IMR-90 (cell line): ENCODE results near the gene CT47C1. TPM values are rescaled to one million over a fixed set of nuclear protein-coding genes. Genes with fewer than 3 reads are reported as not detected.

Experiments used
- ATAC-seq: fragments of 200-7000 bp; cut with Tn5 transposase; 2 replicates; pipeline ENCODE4 v1.9.1; 2020; ENCODE audit warnings: low read depth, mild to moderate bottlenecking, moderate library complexity
- BruUV-seq: library from RNA; stranded (reverse); fragments of 400-500 nt; replicated peaks from 2 replicates; lab custom pipeline; 2021; lab: Mats Ljungman, UMichigan
- CTCF ChIA-PET: fragments of 300-600 bp; formaldehyde crosslinking; extraction: SDS; loops from one replicate; lab custom pipeline; 2021; ENCODE audit warnings: antibody characterized with exemption; lab: Yijun Ruan, JAX
- POLR2A ChIA-PET: fragments of 300-600 bp; sonication (Branson Sonifier 250); formaldehyde crosslinking; loops from one replicate; lab custom pipeline; 2022; ENCODE audit warnings: antibody characterized with exemption; ENCODE audit not compliant: unreplicated experiment; lab: Charles Lee
- DNase-seq: peaks from one replicate; pipeline ENCODE4 v3.0.0; 2013
- H2AFZ ChIP-seq: replicated peaks from 2 replicates; pipeline ENCODE3; 2013; ENCODE audit warnings: low read length, mild to moderate bottlenecking; ENCODE audit not compliant: poor library complexity
- H2AK5ac ChIP-seq: 2 replicates; pipeline ENCODE4 v1.6.1; 2013; ENCODE audit warnings: low read depth, low read length, inconsistent platforms
- H2AK9ac ChIP-seq: replicated peaks from 2 replicates; pipeline ENCODE3; 2013; ENCODE audit warnings: mild to moderate bottlenecking, low read depth, low read length, moderate library complexity; ENCODE audit not compliant: poor library complexity
- H2BK120ac ChIP-seq: 2 replicates; pipeline ENCODE4 v1.6.1; 2013; ENCODE audit warnings: low read depth, low read length, inconsistent platforms
- H2BK15ac ChIP-seq: 3 replicates; pipeline ENCODE4 v1.6.1; 2013; ENCODE audit warnings: low read depth, low read length, inconsistent platforms
- H2BK20ac ChIP-seq: 2 replicates; pipeline ENCODE4 v1.6.1; 2013; ENCODE audit warnings: low read depth, mild to moderate bottlenecking, inconsistent platforms, low read length, moderate library complexity
- H2BK5ac ChIP-seq: 2 replicates; pipeline ENCODE4 v1.6.1; 2013; ENCODE audit warnings: mild to moderate bottlenecking, low read depth, low read length, inconsistent platforms; ENCODE audit not compliant: poor library complexity, severe bottlenecking
- H3K14ac ChIP-seq: replicated peaks from 2 replicates; pipeline ENCODE4 v1.6.1; 2013; ENCODE audit warnings: low read depth, low read length, inconsistent platforms
- H3K18ac ChIP-seq: 2 replicates; pipeline ENCODE4 v1.6.1; 2013; ENCODE audit warnings: low read depth, low read length, control low read depth
- H3K23ac ChIP-seq: 2 replicates; pipeline ENCODE4 v1.6.1; 2013; ENCODE audit warnings: low read depth, low read length, inconsistent platforms
- H3K27ac ChIP-seq: 2 replicates; pipeline ENCODE4 v1.5.1; 2013; ENCODE audit warnings: mild to moderate bottlenecking, control low read depth, low read length; ENCODE audit not compliant: insufficient read depth
- H3K27me3 ChIP-seq: 2 replicates; pipeline ENCODE4 v1.6.1; 2013; ENCODE audit warnings: low read length; ENCODE audit not compliant: control insufficient read depth, insufficient read depth
- H3K36me3 ChIP-seq: 2 replicates; pipeline ENCODE4 v1.6.1; 2013; ENCODE audit warnings: low read length, mixed read lengths; ENCODE audit not compliant: control insufficient read depth, insufficient read depth
- H3K4ac ChIP-seq: 2 replicates; pipeline ENCODE4 v1.6.1; 2013; ENCODE audit warnings: low read depth, low read length, inconsistent platforms
- H3K4me1 ChIP-seq: 2 replicates; pipeline ENCODE4 v1.6.1; 2013; ENCODE audit warnings: low read length, mixed read lengths; ENCODE audit not compliant: control insufficient read depth, insufficient read depth
- H3K4me2 ChIP-seq: 2 replicates; pipeline ENCODE4 v1.6.1; 2013; ENCODE audit warnings: low read depth, mild to moderate bottlenecking, control low read depth, low read length, moderate library complexity
- H3K4me3 ChIP-seq: 2 replicates; pipeline ENCODE4 v1.5.1; 2013; ENCODE audit warnings: low read depth, mild to moderate bottlenecking, control low read depth, low read length, moderate library complexity; ENCODE audit not compliant: insufficient read depth
- H3K56ac ChIP-seq: 2 replicates; pipeline ENCODE4 v1.6.1; 2013; ENCODE audit warnings: low read length, inconsistent platforms; ENCODE audit not compliant: insufficient read depth; ENCODE audit errors: extremely low read depth
- H3K79me1 ChIP-seq, 2 experiments: 2 replicates each; pipeline ENCODE4 v1.6.1; 2013; ENCODE audit warnings: low read length in 2 of 2, inconsistent platforms in 1 of 2, low read depth in 1 of 2
- H3K9ac ChIP-seq: 2 replicates; pipeline ENCODE4 v1.6.1; 2013; ENCODE audit warnings: low read depth, low read length, control low read depth
- H3K9me1 ChIP-seq: 2 replicates; pipeline ENCODE4 v1.6.1; 2013; ENCODE audit warnings: low read length, inconsistent platforms; ENCODE audit not compliant: insufficient read depth
- H3K9me3 ChIP-seq: 2 replicates; pipeline ENCODE4 v1.6.1; 2013; ENCODE audit warnings: low read length; ENCODE audit not compliant: control insufficient read depth, insufficient read depth
- H4K20me1 ChIP-seq: 2 replicates; pipeline ENCODE4 v1.6.1; 2013; ENCODE audit warnings: low read length, inconsistent platforms; ENCODE audit not compliant: insufficient read depth
- H4K5ac ChIP-seq: 2 replicates; pipeline ENCODE4 v1.6.1; 2013; ENCODE audit warnings: mild to moderate bottlenecking, low read depth, low read length, control low read depth
- H4K8ac ChIP-seq, 2 experiments: 2 replicates each; pipeline ENCODE4 v1.6.1; 2013; ENCODE audit warnings: low read depth in 2 of 2, low read length in 2 of 2, control low read depth in 1 of 2, inconsistent platforms in 1 of 2
- H4K91ac ChIP-seq: 2 replicates; pipeline ENCODE4 v1.6.1; 2013; ENCODE audit warnings: low read depth, low read length, inconsistent platforms; ENCODE audit not compliant: insufficient read depth
- CEBPB ChIP-seq: IDR thresholded peaks from 2 replicates; pipeline ENCODE4 v1.6.1; 2012; ENCODE audit warnings: low read depth, low read length, improper control_type of control experiment
- CHD1 ChIP-seq: IDR thresholded peaks from 2 replicates; pipeline ENCODE4 v1.6.1; 2012; ENCODE audit warnings: low read depth, low read length, improper control_type of control experiment
- FOS ChIP-seq: fragments of 150-350 bp; IDR thresholded peaks from 2 replicates; pipeline ENCODE4 v1.6.1; 2016; ENCODE audit warnings: low read depth, low read length
- MAFK ChIP-seq: IDR thresholded peaks from 2 replicates; pipeline ENCODE4 v1.6.1; 2012; ENCODE audit warnings: low read depth, low read length, improper control_type of control experiment
- MXI1 ChIP-seq: IDR thresholded peaks from 2 replicates; pipeline ENCODE4 v1.6.1; 2012; ENCODE audit warnings: low read depth, mild to moderate bottlenecking, low read length, moderate library complexity, borderline replicate concordance
- NFE2L2 ChIP-seq: fragments of 150-350 bp; IDR thresholded peaks from 2 replicates; pipeline ENCODE4 v1.6.1; 2016; ENCODE audit warnings: low read depth, mild to moderate bottlenecking, low read length
- POLR2A ChIP-seq: IDR thresholded peaks from 2 replicates; pipeline ENCODE4 v1.6.1; 2012; ENCODE audit warnings: mild to moderate bottlenecking, low read depth, low read length
- RAD21 ChIP-seq: IDR thresholded peaks from 2 replicates; pipeline ENCODE4 v1.6.1; 2012; ENCODE audit warnings: low read length, improper control_type of control experiment
- RCOR1 ChIP-seq: IDR thresholded peaks from 2 replicates; pipeline ENCODE4 v1.6.1; 2012; ENCODE audit warnings: mild to moderate bottlenecking, low read length, improper control_type of control experiment; ENCODE audit not compliant: insufficient replicate concordance
- RFX5 ChIP-seq: IDR thresholded peaks from 2 replicates; pipeline ENCODE4 v1.8.0; 2012; ENCODE audit warnings: low read depth, mild to moderate bottlenecking, low read length, moderate library complexity
- SMC3 ChIP-seq: fragments of 150-350 bp; IDR thresholded peaks from 2 replicates; pipeline ENCODE4 v1.6.1; 2016; ENCODE audit warnings: low read depth, mild to moderate bottlenecking, antibody characterized with exemption, low read length, moderate library complexity
- WGBS, 2 experiments: methylation state at CpG; one replicate each; pipeline versions ENCODE4 v1.1.5 to v1.1.7; 2013; ENCODE audit warnings: missing lambda C conversion rate in 2 of 2; ENCODE audit not compliant: insufficient read length in 1 of 2; ENCODE audit errors: extremely low coverage in 2 of 2; 5-methylcytosine and 5-hydroxymethylcytosine counted together
- dilution Hi-C: fragments of 300-500 bp; cut with HindIII; formaldehyde crosslinking; loops from one replicate; pipeline ENCODE4 v1.14.3; 2018; ENCODE audit warnings: low sequenced_read_pairs; ENCODE audit not compliant: unreplicated experiment
- in situ Hi-C: fragments of 300-500 bp; cut with MboI; formaldehyde crosslinking; loops from 3 replicates; pipeline ENCODE4 v1.14.3; 2019; ENCODE audit warnings: low sequenced_read_pairs, inconsistent platforms, mixed read lengths
- intact Hi-C: fragments of 100-400 bp; cut with micrococcal nuclease; formaldehyde crosslinking; loops from 2 replicates; pipeline ENCODE4 v1.10.0; 2022
- polyA plus RNA-seq, 3 experiments: library from polyadenylated mRNA; depleted of rRNA; stranded (reverse); fragments of >200 nt; gene quantifications; 2 replicates each; pipeline ENCODE4 v1.2.3, GENCODE V29; 2012; ENCODE audit warnings: low replicate concordance in 1 of 3
- total RNA-seq: library from RNA; depleted of rRNA; stranded (reverse); fragments of >200 nt; gene quantifications from 2 replicates; pipeline ENCODE4 v1.2.3, GENCODE V29; 2012
- TF ChIP-seq, protein P1 (sequence below): fragments of 150-350 bp; IDR thresholded peaks from 2 replicates; pipeline ENCODE4 v1.6.1; 2017; ENCODE audit warnings: mild to moderate bottlenecking, antibody characterized with exemption, low read length, low read depth
- TF ChIP-seq, protein P2 (sequence below): conservative IDR thresholded peaks from 2 replicates; pipeline ENCODE4 v1.5.1; 2012; ENCODE audit warnings: mild to moderate bottlenecking, low read depth, low read length, improper control_type of control experiment

CT47C1 gene
- total and polyA plus RNA-seq, 2 of the 4 experiments (the other 2 are of a cell fraction) = not detected

DNA sequence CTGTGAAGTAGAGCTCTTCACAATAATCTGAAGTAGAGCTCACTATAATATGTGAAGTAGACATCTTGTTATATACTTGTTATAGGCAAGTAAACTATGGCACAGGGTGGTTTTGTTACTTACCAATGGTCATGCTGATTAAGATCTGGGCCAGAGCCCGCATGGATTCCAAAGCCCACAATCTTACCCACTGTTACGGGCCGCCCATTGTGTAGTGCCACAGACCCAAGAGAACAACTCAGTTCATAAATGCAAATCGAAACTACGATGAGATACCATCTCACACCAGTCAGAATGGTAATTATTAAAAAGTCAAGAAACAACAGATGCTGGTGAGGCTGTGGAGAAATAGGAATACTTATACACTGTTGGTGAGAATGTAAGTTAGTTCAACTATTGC, 46.9 kb upstream of the CT47C1 start:
- Histone ChIP-seq H2BK20ac (no peak overlapping the region), H3K18ac (no peak overlapping the region), H2BK120ac (no peak overlapping the region), H3K4me3 (no peak overlapping the region), H2AFZ (no peak overlapping the region), H3K56ac (no peak overlapping the region), H3K14ac (no peak overlapping the region), H2BK5ac (no peak overlapping the region), H3K27me3 (no peaks in the 10 kb centered on the region; the same call in 1 of the 2 replicates), H3K9me1 (no peaks in the 10 kb centered on the region), H3K4me2 (no peak overlapping the region), H3K9me3 (no peaks in the 10 kb centered on the region), H3K23ac (no peak overlapping the region), H2AK5ac (no peak overlapping the region), H2BK15ac (no peak overlapping the region), H3K27ac (no peak overlapping the region), H3K4ac (no peak overlapping the region), H2AK9ac (no peak overlapping the region), H4K5ac (no peak overlapping the region), H3K36me3 (no peaks in the 10 kb centered on the region), H4K20me1 (no peaks in the 10 kb centered on the region), H4K8ac (no peak overlapping the region), H4K91ac (no peak overlapping the region), H3K4me1 (no peaks in the 10 kb centered on the region), H3K9ac (no peak overlapping the region), H3K79me1 (no peaks in the 10 kb centered on the region)
- ATAC-seq (no peak), DNase-seq (no peak)
- TF ChIP-seq, protein P1, sequence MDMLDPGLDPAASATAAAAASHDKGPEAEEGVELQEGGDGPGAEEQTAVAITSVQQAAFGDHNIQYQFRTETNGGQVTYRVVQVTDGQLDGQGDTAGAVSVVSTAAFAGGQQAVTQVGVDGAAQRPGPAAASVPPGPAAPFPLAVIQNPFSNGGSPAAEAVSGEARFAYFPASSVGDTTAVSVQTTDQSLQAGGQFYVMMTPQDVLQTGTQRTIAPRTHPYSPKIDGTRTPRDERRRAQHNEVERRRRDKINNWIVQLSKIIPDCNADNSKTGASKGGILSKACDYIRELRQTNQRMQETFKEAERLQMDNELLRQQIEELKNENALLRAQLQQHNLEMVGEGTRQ = no peak
- TF ChIP-seq SMC3 (no peak), RCOR1 (no peak), CHD1 (no peak), MAFK (no peak), FOS (no peak), CEBPB (no peak), RAD21 (no peak), NFE2L2 (no peak), MXI1 (no peak), POLR2A (no peak), RFX5 (no peak)
- TF ChIP-seq, protein P2, sequence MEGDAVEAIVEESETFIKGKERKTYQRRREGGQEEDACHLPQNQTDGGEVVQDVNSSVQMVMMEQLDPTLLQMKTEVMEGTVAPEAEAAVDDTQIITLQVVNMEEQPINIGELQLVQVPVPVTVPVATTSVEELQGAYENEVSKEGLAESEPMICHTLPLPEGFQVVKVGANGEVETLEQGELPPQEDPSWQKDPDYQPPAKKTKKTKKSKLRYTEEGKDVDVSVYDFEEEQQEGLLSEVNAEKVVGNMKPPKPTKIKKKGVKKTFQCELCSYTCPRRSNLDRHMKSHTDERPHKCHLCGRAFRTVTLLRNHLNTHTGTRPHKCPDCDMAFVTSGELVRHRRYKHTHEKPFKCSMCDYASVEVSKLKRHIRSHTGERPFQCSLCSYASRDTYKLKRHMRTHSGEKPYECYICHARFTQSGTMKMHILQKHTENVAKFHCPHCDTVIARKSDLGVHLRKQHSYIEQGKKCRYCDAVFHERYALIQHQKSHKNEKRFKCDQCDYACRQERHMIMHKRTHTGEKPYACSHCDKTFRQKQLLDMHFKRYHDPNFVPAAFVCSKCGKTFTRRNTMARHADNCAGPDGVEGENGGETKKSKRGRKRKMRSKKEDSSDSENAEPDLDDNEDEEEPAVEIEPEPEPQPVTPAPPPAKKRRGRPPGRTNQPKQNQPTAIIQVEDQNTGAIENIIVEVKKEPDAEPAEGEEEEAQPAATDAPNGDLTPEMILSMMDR = no peak
- no TSS peak for BruUV-seq
- in situ Hi-C loops (no loop called here), dilution Hi-C loops (no loop called here), intact Hi-C loops (no loop called here)
- CTCF ChIA-PET = no interaction called here
- no CpG with 5 or more reads among the region's 5 CpGs for WGBS, 2 experiments
- POLR2A ChIA-PET = no interaction called here
